ENCODE results near the gene LMAN2. TPM values are rescaled to one million over a fixed set of nuclear protein-coding genes. Genes with fewer than 3 reads are reported as not detected.
A peak's percentile ranks its signal among the peaks of the same experiment; 100 is the strongest.
"Not testable (repeated sequence)": the region's sequence is repeated elsewhere in the genome, so short reads cannot be mapped to it uniquely, and the experiment has no call there.

The LMAN2 gene
- total and polyA plus RNA-seq, 2 donors: 101 to 209 TPM

DNA sequence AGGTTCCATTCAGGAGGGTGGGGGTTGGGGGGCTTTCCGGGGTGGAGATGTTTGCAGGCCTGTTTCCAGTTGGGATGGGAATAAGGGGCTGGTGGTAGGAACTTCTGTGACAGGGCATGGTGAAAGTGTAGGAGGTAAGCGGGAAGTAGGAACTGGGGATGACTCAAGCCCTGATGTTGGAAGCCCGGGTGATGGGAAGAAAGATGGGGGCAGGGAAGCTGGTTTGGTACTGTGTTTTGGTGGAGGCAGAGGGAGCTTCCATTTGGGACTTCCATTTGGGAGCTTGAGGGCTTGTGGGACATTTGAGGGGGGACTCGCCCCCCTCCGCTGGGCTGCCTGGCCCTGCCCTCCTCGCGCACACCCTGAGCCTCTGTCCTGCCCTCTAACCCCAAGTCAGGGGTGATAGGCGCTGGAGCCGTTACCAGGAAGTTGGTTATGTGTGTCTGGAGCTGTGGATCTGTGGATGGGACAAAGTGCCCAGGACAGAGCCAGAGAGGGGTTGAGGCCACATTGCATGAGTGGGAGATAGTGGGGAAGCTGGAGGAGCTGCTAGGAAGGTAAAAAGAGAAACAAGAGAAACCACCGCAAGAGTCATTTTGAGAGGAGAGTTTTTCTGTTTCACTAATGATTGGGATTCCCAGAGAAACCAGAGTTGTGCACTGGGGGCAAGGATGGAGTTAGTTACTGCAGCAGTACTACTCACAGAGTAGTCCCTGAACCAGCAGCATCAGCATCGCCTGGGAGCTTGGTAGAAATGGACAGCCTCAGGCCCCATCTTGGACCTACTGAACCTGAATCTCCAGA, 12.9 kb upstream of the LMAN2 start:
- Histone ChIP-seq H3K36me3 (ENCODE audit: insufficient read depth) (no peaks in the 10 kb centered on the region), H3K4me1 (ENCODE audit: insufficient read depth) (no peaks in the 10 kb centered on the region), H3K27ac (ENCODE audit: low read depth) (no peak overlapping the region), H3K4me3 (ENCODE audit: low read depth, low read length) (no peak overlapping the region)
- 82% methylated on average over 11 of the region's 11 CpGs for WGBS
- no peak for DNase-seq (ENCODE audit: extremely low spot score)

DNA sequence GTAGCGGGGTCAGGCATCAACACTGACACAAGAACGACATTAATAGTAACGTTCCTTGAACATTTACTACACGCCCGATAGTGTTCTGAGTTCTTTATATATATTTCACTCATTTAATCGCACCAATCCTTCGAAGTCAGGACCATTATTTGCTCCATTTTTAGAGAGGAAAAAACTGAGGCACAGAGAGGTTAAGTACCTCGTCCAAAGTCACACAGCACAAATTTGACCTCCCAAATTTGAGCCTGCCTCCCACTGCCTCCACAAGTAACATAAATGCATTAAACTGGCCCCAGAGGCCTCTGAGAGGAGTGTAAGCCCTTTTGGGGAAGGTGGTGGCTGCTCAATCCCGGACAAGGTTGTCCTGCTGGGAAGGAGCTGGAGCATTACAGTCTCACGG, 12.1 kb upstream of the LMAN2 start:
- no peaks in the 10 kb centered on the region for H3K4me1 ChIP-seq (ENCODE audit: insufficient read depth)
- no peak overlapping the region for H3K27ac ChIP-seq (ENCODE audit: low read depth)
- no peak overlapping the region for H3K4me3 ChIP-seq (ENCODE audit: low read depth, low read length)
- H3K36me3 ChIP-seq (ENCODE audit: insufficient read depth): no peaks in the 10 kb centered on the region
- WGBS: 39% methylated on average over 10 of the region's 10 CpGs
- no peak for DNase-seq (ENCODE audit: extremely low spot score)

DNA sequence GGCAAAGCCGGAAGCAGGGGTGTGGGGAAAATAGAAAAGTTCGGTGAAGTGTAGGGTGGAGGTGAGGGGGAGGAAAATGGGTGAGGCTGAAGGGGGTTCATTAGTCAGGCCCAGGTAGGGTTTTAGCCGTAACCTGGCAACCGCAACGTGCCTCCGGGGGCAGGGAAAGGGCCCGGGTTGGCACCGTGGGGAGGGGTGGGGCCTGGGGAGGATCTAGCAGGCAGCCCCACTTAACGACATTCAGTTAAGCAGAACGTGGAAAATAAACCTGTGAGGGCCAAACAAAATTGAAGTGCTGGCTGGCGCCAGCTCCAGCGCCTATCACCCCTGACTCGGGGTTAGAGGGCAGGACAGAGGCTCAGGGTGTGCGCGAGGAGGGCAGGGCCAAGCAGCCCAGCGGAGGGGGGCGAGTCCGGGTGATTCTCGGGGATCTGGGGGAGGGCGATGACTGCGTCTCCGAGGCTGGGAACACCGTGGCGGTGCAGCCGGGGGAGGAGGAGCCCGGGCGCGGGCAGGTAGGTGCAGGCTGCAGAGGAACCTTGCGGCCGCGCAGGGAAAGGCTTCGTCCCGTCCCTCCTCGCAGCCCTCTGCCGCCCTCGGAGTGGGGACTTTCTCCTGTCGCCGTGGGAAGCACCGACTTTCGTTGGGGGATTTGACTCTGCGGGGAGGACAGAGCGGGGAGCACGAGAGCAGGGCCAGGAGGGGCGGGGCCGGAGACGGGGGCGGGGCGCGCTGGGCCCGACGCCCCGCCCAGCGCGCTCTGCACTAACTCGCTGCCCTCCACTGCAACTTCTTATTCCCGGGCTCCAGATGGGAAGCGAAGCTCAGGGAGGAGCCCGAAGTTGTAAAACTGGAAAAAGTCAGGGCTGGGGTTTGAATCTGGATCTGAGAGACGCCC, 11.4 kb upstream of the LMAN2 start:
- Histone ChIP-seq H3K4me1 (ENCODE audit: insufficient read depth) (no peaks in the 10 kb centered on the region), H3K4me3 (ENCODE audit: low read depth, low read length) (peak overlapping the region; percentile 41), H3K27ac (ENCODE audit: low read depth) (no peak overlapping the region), H3K36me3 (ENCODE audit: insufficient read depth) (no peaks in the 10 kb centered on the region)
- 10% methylated on average over 59 of the region's 59 CpGs for WGBS
- DNase-seq (ENCODE audit: extremely low spot score): no peak

DNA sequence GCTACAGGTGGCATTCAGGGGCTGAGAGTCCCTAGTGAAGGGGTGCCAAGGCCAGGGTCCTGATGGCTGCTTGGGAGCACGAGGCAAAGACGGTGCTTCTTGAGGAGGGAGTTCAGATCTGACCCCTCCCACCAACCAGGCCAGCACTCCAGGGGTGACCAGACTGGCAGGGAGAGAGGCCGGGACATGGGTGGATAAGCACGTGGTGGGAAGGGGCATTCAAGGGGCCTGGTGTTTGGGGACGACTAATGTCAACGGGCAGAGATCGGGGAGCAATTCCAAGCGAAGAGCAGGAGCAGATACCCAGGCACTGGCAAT, 10.8 kb upstream of the LMAN2 start:
- no peak for DNase-seq (ENCODE audit: extremely low spot score)
- H3K27ac ChIP-seq (ENCODE audit: low read depth): no peak overlapping the region
- H3K4me1 ChIP-seq (ENCODE audit: insufficient read depth): no peaks in the 10 kb centered on the region
- H3K36me3 ChIP-seq (ENCODE audit: insufficient read depth): no peaks in the 10 kb centered on the region
- WGBS: 55% methylated on average over 8 of the region's 8 CpGs
- H3K4me3 ChIP-seq (ENCODE audit: low read depth, low read length): no peak overlapping the region

DNA sequence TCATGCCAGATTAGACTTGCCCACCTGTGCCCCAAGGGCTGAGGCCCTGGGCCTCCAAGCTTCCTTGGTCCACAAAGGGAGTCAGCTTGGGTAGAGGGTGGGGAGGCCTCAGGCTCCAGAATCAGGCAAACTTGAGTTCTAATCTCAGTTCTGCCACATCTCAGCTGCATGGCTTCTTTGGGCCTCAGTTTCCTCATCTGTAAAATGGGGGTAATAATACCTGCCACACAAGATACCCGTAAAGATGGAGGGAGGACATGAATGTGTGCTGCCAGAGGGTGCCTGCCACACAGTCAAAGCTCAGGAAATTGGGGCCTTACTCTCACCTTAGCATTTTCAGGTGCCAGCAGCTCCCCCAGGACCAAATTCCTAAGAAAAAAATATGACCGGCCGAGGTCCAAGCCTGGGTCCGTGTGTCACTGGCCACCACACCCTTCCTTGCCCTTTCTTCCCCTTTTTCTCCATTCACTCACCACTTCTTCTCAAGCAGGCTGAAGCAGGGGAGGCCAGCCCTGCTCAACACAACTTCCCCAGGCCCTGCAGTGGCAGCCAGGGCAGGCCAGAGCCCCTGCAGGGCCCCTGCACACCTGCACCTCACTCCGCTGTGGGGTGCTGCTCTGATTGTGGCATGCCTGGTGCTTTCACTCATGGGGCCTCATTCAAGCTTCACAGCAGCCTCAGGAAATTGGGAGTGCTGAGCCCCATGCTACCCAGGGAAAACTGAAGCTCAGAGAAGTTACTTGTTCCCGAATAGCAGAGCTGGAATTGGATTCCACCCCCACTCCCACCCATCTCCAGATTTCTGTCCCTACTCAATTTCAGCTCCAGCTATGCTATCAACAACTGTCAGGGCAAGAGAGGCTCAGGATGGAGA, 10.2 kb upstream of the LMAN2 start:
- DNase-seq (ENCODE audit: extremely low spot score): no peak
- Histone ChIP-seq H3K36me3 (ENCODE audit: insufficient read depth) (no peaks in the 10 kb centered on the region), H3K4me1 (ENCODE audit: insufficient read depth) (no peaks in the 10 kb centered on the region), H3K4me3 (ENCODE audit: low read depth, low read length) (no peak overlapping the region), H3K27ac (ENCODE audit: low read depth) (no peak overlapping the region)
- 81% methylated on average over 6 of the region's 6 CpGs for WGBS

DNA sequence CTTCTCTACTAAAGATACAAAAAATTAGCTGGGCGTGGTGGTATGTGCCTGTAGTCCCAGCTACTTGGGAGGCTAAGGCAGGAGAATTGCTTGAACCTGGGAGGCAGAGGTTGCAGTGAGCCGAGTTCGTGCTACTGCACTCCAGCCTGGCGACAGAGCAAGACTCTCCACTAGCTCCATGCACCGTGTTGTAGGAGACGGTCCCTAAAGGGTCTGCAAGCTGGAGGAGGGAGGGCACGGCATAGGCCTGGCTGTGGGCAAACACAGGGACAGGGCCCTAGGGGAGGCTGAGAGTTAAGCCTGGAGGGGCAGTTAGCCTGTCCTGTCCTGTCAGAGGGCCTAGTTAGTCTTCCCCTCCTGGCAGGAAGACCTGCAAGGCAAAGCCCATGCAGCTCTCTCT, 9.3 kb upstream of the LMAN2 start:
- not testable (repeated sequence) for DNase-seq (ENCODE audit: extremely low spot score); H3K4me1 ChIP-seq (ENCODE audit: insufficient read depth); H3K27ac ChIP-seq (ENCODE audit: low read depth); H3K4me3 ChIP-seq (ENCODE audit: low read depth, low read length); H3K36me3 ChIP-seq (ENCODE audit: insufficient read depth)
- 90% methylated on average over 7 of the region's 7 CpGs for WGBS

DNA sequence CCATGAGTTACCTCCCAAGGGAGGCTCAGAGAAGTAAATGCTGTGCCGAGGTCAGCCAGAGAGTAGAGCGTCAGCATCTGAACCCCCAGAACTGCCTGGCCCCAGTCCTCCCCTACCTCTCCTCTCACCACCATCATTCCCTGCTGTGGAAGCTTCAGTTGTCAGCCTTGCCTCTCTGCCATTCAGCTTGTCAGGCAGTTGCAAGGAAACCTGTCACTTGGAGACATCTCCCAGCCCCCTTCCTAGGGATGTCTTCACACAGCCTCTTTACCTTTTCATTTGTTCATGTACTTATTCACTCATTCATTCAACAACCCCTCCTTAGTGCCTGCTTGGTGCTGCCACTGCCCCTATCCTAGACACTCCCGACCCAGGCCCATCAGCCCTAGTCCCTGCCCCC, 8.4 kb upstream of the LMAN2 start:
- 78% methylated on average over 3 of the region's 3 CpGs for WGBS

DNA sequence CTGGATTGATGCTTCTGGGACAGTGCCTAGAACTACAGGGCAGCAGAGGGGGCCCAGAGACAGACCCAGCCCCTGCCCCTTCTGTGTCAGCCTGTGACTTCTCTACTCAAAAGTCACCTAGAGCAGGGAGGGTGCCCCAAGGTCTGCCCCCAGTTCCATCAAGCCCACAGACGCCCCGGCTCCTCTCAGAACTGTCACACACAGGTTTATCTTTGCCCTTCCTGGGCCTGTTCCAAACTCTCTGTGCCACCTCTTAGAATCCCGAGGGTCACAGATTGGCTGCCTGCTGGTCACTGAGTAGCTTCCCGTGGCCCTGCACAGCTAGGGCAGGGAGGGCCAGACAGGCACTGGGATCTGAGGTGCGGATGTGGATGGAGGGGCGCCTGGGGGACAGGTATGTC, 8.0 kb upstream of the LMAN2 start:
- no peak overlapping the region for H3K27ac ChIP-seq (ENCODE audit: low read depth)
- 69% methylated on average over 6 of the region's 6 CpGs for WGBS
- DNase-seq (ENCODE audit: extremely low spot score): no peak
- no peak overlapping the region for H3K4me3 ChIP-seq (ENCODE audit: low read depth, low read length)
- H3K36me3 ChIP-seq (ENCODE audit: insufficient read depth): no peaks in the 10 kb centered on the region
- H3K4me1 ChIP-seq (ENCODE audit: insufficient read depth): no peaks in the 10 kb centered on the region

More for the DNA sequence above, 8.4 kb upstream of the LMAN2 start:
- H3K36me3 ChIP-seq (ENCODE audit: insufficient read depth): no peaks in the 10 kb centered on the region
- no peak for DNase-seq (ENCODE audit: extremely low spot score)
- no peaks in the 10 kb centered on the region for H3K4me1 ChIP-seq (ENCODE audit: insufficient read depth)
- no peak overlapping the region for H3K27ac ChIP-seq (ENCODE audit: low read depth)
- no peak overlapping the region for H3K4me3 ChIP-seq (ENCODE audit: low read depth, low read length)

DNA sequence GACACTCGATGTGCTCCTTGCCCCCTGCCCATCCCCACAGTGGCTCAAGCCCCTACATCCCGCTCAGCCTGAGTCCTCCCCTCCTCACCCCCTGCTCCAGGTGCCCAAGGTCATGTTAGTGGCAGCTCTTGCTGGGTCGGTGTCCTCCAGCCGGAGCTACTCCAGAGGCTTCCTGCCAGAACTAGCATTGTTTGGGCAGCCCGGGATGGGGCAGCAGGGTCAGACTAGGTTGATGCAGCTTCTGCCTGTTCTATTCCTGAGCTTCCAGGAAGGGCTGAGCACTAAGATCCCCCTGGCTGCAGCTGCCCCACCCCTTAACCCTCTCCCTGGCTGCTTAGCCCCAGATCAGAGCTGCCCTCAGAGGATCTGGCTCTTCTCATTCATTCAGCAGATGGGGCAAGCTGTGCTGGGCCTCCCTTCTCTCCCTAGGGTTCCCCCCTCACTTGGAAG, 6.9 kb upstream of the LMAN2 start:
- Histone ChIP-seq H3K4me1 (ENCODE audit: insufficient read depth) (no peaks in the 10 kb centered on the region), H3K4me3 (ENCODE audit: low read depth, low read length) (peak overlapping the region; percentile 29), H3K27ac (ENCODE audit: low read depth) (no peak overlapping the region), H3K36me3 (ENCODE audit: insufficient read depth) (no peaks in the 10 kb centered on the region)
- WGBS: 54% methylated on average over 5 of the region's 5 CpGs
- DNase-seq (ENCODE audit: extremely low spot score): no peak

DNA sequence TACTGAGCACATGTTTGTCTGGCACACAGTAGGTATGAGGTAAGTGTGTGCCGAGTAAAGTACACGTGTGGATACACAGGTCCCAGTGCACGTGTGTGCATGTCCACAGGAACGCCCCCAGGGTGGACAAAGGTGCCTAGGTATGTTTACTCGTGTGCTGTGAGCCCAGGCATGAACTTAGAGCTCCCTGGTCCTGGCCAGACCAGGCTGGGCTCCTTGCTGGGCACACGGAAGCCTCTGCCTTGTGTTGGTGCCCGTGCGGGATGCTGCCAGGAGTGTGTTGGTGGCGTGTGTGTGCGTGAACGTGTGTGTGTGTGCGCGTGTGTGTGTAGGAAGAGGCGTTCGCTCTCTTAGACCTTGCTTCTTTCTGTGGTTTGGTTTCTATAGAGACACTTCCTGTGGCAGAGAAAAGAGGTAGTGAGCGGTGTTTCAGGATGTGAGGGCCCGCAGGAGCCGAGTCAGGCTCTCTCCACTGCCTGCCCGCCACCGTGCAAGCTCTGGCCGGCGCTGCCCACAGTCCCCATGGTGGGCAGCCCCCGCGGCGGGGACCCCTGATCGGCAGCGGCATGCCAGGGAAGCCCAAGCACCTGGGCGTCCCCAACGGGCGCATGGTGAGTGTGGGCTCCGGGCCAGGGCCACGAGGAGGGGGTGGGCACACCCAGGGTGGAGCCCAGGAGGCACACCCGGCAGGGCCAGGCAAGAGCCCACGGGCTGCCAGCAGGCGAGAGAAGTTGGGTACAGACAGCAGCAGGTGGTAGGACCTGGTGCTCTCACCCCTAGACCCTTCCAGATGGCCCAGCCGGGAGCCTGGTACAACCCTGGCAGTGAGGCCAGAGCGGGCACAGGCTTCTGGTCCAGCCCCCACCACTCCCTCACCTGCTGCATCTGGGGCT, 6.2 kb upstream of the LMAN2 start, which contains the start of gene RGS14:
Gene RGS14 (plus strand): TSS at position 466 of the 893 bp plus-strand sequence. CDS start 101 bp downstream, at position 567.
- Histone ChIP-seq H3K27ac (ENCODE audit: low read depth) (no peak within 1 kb of the TSS), H3K36me3 (ENCODE audit: insufficient read depth) (no peaks in the 10 kb centered on the region), H3K4me3 (ENCODE audit: low read depth, low read length) (peak within 1 kb of the TSS; percentile 29), H3K4me1 (ENCODE audit: insufficient read depth) (no peaks in the 10 kb centered on the region)
- 46% methylated on average over 37 of the region's 37 CpGs for WGBS
- DNase-seq (ENCODE audit: extremely low spot score): no peak

DNA sequence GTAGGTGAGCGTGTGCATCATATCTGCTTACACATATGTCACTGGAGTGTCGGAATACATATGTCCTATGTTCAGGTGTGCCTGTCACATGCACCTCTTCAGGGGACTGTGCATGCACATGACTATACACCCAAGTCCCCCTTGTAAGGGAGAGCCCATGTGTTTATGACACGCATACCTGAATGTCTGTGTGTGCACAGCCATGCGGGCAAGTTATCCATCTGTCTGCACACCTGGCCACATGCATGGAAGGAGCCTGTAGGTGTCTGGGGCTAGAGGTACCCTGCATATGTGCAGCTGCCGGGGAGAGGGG, 5.6 kb upstream of the LMAN2 start:
- Histone ChIP-seq H3K36me3 (ENCODE audit: insufficient read depth) (no peaks in the 10 kb centered on the region), H3K4me3 (ENCODE audit: low read depth, low read length) (no peak overlapping the region), H3K4me1 (ENCODE audit: insufficient read depth) (no peaks in the 10 kb centered on the region), H3K27ac (ENCODE audit: low read depth) (no peak overlapping the region)
- no peak for DNase-seq (ENCODE audit: extremely low spot score)
- WGBS: 71% methylated on average over 5 of the region's 5 CpGs

DNA sequence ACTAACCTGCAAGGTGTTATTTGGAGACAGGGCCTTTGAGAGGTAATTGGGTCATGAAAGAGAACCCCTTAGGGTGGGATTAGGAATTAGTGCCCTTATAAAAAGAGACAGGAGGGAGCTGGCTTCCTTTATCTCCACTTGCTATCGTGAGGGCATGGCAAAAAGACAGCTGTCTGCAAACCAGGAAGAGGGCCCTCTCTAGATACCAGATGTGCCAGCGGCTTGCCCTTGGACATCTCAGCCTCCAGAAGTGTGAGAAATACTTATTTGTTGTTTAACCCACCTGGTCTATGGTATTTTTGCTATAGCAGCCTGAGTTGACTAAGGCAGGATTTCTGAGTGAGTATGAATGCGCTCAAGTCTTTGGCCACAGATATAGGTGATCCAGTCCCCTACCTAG, 5.3 kb upstream of the LMAN2 start:
- Histone ChIP-seq H3K36me3 (ENCODE audit: insufficient read depth) (no peaks in the 10 kb centered on the region), H3K4me3 (ENCODE audit: low read depth, low read length) (no peak overlapping the region), H3K4me1 (ENCODE audit: insufficient read depth) (no peaks in the 10 kb centered on the region), H3K27ac (ENCODE audit: low read depth) (no peak overlapping the region)
- DNase-seq (ENCODE audit: extremely low spot score): no peak
- 54% methylated on average over 3 of the region's 3 CpGs for WGBS

DNA sequence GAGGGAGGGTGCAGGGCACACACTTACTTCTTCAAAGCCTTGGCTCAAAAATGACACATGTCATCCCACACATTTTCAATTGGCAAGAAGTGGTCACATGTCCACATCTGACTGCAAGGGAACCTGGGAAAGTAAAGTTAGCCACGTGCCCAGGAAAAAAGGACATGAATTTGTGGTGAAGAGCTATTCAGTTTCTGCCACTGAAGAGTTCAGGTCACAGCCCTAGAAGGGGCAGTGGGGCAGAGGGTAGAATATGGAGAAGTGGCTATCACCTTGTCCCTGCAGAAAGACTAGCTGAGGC, 4.3 kb upstream of the LMAN2 start:
- Histone ChIP-seq H3K36me3 (ENCODE audit: insufficient read depth) (no peaks in the 10 kb centered on the region), H3K27ac (ENCODE audit: low read depth) (no peak overlapping the region), H3K4me1 (ENCODE audit: insufficient read depth) (no peaks in the 10 kb centered on the region), H3K4me3 (ENCODE audit: low read depth, low read length) (no peak overlapping the region)
- 13% methylated on average over 1 of the region's 1 CpG for whole genome bisulfite sequencing
- no peak for DNase-seq (ENCODE audit: extremely low spot score)
